Measurements from ENCODE around the gene RRAS.

GRCh38 chr19:49684251-49684982 is 44.5 kb upstream of the RRAS start:
- TF ChIP-seq, protein P1, sequence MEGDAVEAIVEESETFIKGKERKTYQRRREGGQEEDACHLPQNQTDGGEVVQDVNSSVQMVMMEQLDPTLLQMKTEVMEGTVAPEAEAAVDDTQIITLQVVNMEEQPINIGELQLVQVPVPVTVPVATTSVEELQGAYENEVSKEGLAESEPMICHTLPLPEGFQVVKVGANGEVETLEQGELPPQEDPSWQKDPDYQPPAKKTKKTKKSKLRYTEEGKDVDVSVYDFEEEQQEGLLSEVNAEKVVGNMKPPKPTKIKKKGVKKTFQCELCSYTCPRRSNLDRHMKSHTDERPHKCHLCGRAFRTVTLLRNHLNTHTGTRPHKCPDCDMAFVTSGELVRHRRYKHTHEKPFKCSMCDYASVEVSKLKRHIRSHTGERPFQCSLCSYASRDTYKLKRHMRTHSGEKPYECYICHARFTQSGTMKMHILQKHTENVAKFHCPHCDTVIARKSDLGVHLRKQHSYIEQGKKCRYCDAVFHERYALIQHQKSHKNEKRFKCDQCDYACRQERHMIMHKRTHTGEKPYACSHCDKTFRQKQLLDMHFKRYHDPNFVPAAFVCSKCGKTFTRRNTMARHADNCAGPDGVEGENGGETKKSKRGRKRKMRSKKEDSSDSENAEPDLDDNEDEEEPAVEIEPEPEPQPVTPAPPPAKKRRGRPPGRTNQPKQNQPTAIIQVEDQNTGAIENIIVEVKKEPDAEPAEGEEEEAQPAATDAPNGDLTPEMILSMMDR (IDR thresholded peaks at IDR 0.05), result peak; percentile 23 to 41 (median 32)
- TF ChIP-seq POLR2A (IDR thresholded peaks at IDR 0.05), result no peak

Measured in right lobe of liver (tissue), 4 donors.